HFFc6 (cell line): Measurements from ENCODE around the gene NPAP1. TPM values are rescaled to one million over a fixed set of nuclear protein-coding genes. Genes with fewer than 3 reads are reported as not detected.

Experiments
- DNase-seq: peaks from one replicate; pipeline ENCODE4 v3.0.0-alpha.2; 2018
- H3K27ac Mint-ChIP-seq: 2 replicates; pipeline ENCODE4 v1.8.0; 2020; ENCODE audit warnings: mild to moderate bottlenecking, mixed read lengths
- H3K27me3 Mint-ChIP-seq: 2 replicates; pipeline ENCODE4 v1.8.0; 2021; ENCODE audit warnings: mild to moderate bottlenecking, moderate library complexity, mixed read lengths; ENCODE audit not compliant: insufficient read depth
- H3K36me3 Mint-ChIP-seq: 2 replicates; pipeline ENCODE4 v1.8.0; 2021; ENCODE audit warnings: low read depth, mixed read lengths
- H3K4me1 Mint-ChIP-seq: 2 replicates; pipeline ENCODE4 v1.8.0; 2020; ENCODE audit warnings: low read depth, mixed read lengths
- H3K4me3 Mint-ChIP-seq: 2 replicates; pipeline ENCODE4 v1.8.0; 2020; ENCODE audit warnings: mild to moderate bottlenecking, moderate library complexity, mixed read lengths
- H3K9me3 Mint-ChIP-seq: 2 replicates; pipeline ENCODE4 v1.8.0; 2020; ENCODE audit warnings: mild to moderate bottlenecking, mixed read lengths
- CTCF ChIP-seq: fragments of 200-600 bp; sonication (generic); IDR thresholded peaks from 2 replicates; pipeline ENCODE4 v1.5.0; 2021; ENCODE audit warnings: antibody characterized with exemption, mild to moderate bottlenecking
- total RNA-seq, 6 experiments: library from RNA; stranded (reverse); fragmentation: NEBNext Ultra II Directional; extraction: Animal tissue kit (Norgen Biotek cat#: 25700); gene quantifications; 2 replicates in 1 of 6; 3 replicates in 5 of 6; pipeline ENCODE4 v1.2.3, GENCODE V29; 2021

Gene NPAP1
- total RNA-seq, 6 experiments from 2014 or later, result not detected

DNA sequence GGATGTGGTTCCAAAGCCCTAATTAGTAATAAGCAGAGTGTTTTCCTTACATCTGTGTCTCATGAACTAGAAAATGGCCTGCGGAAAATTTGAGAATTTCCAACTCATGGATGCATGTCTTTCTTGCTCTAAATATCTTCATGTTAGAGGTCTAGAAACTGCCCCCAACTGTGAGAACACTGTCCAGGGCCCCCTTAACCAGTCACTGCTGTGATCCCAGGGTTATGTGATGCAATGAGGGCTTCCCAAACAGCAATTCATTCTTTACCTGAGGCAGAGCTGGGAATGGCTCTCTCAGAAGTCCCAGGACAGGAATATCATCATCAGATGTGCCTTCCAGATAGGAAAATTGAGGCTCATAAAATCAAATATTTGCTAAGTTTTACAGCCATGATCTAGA, 8.2 kb downstream of the NPAP1 start:
- peaks cover 40% of the 10 kb centered on the region for H3K9me3 Mint-ChIP-seq
- no peak overlapping the region for H3K4me3 Mint-ChIP-seq
- H3K27me3 Mint-ChIP-seq, result no peaks in the 10 kb centered on the region
- H3K4me1 Mint-ChIP-seq, result no peaks in the 10 kb centered on the region
- H3K27ac Mint-ChIP-seq, result no peak overlapping the region
- no peaks in the 10 kb centered on the region for H3K36me3 Mint-ChIP-seq
- TF ChIP-seq CTCF, result no peak
- no peak for DNase-seq

- Mint-ChIP-seq H3K27ac (no peak overlapping the region), H3K27me3 (no peaks in the 10 kb centered on the region)
- no peak for TF ChIP-seq CTCF
Observed at GRCh38 chr15:24684313-24684712, 8.7 kb downstream of the NPAP1 start.

DNA sequence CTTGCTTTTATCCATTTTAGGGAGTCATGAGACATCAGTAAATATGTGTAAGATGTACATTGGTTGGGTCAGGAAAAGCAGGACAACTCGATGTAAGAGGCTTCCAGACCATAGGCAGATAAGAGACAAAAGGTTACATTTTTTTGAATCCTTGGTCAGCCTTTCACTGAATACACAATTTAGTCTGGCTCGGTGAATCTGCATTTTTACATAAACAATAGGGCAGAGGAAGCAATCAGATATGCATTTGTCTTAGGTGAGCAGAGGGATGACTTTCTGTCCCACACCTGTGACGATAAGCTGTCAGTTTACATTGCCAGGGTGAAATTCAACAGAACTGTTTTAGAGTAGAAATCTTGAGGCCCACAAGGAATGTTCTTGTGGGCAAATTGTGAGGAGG, 20.6 kb downstream of the NPAP1 start:
- Mint-ChIP-seq H3K4me1 (no peaks in the 10 kb centered on the region), H3K36me3 (no peaks in the 10 kb centered on the region), H3K27me3 (no peaks in the 10 kb centered on the region; the same call in none of the 2 replicates), H3K9me3 (peaks cover 15% of the 10 kb centered on the region), H3K4me3 (no peak overlapping the region), H3K27ac (no peak overlapping the region)
- TF ChIP-seq CTCF, result no peak
- no peak for DNase-seq

More at GRCh38 chr15:24684313-24684712, 8.7 kb downstream of the NPAP1 start:
- no peak for DNase-seq
- Mint-ChIP-seq H3K4me3 (no peak overlapping the region), H3K36me3 (no peaks in the 10 kb centered on the region), H3K4me1 (no peaks in the 10 kb centered on the region), H3K9me3 (peaks cover 36% of the 10 kb centered on the region)

DNA sequence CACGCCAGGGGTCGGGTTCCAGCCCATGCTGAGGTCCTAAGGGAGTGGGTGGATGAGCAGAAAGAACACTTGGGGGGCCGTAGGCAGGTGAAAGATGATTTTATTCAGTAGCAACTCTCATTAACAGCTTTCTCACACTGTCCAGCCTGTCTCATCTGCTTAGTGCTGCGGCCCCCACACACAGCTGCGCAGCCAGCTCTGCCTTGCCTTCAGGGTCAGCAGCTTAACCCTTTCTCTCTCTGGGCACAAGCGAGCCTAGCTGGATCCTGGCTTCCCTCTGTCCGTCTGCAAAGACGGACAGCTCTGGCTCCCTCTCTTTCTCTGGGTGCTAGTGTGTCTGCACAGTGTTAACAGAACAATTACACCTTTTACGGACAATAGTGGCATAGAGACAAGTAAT, 21.3 kb downstream of the NPAP1 start:
- TF ChIP-seq CTCF, result no peak
- Mint-ChIP-seq H3K27me3 (no peaks in the 10 kb centered on the region; the same call in 1 of the 2 replicates), H3K4me3 (no peak overlapping the region), H3K9me3 (peaks cover 15% of the 10 kb centered on the region), H3K4me1 (no peaks in the 10 kb centered on the region), H3K27ac (no peak overlapping the region), H3K36me3 (no peaks in the 10 kb centered on the region)
- no peak for DNase-seq

DNA sequence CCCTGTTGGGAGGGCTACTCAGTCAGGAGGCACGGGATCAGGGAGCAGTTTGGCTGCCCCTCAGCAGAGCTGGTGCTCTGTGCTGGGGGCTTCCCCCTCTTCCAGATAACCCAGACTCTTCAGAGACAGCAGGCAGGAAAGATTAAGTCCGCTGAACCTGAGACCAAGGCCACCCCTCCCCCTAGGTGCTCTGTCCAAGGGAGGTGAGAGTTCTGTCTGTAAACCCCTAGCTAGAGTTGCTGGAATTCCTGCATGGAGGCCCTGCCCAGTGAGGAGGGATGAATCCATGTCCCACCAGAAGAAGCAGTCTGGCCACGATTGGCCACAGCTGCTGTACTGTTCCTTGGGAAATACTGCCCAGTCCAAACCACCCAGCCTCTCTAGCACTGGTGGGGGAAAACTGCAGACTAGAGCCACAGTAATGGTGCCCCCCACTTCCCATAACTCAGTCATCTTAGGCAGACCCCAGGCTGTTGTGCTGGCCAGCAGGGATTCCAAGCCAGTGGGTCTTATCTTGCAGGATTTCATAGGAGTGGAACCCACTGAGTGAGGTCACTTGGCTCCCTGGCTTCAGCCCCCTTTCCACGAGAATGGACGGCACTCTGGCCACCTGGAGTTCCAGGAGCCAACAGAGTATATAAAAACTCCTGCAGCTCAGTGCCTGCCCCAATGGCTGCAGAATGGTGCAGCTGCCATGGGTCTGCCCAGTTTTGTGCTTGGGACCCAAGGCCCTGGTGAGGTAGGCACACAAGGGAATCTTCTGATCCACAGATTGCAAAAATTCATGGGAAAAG, 42.9 kb downstream of the NPAP1 start:
- Mint-ChIP-seq H3K36me3 (no peaks in the 10 kb centered on the region), H3K27ac (no peak overlapping the region), H3K27me3 (no peaks in the 10 kb centered on the region), H3K9me3 (peaks cover 45% of the 10 kb centered on the region), H3K4me1 (no peaks in the 10 kb centered on the region), H3K4me3 (no peak overlapping the region)
- no peak for TF ChIP-seq CTCF
- DNase-seq, result no peak
